Smooth muscle cell of the brain vasculature (primary cell): ENCODE data around the gene SUSD4.

ENCODE experiments used
- DNase-seq: peaks from one replicate; pipeline ENCODE4 v3.0.0-alpha.2; 2012; ENCODE audit warnings: low read depth, low spot score

Gene SUSD4

DNA sequence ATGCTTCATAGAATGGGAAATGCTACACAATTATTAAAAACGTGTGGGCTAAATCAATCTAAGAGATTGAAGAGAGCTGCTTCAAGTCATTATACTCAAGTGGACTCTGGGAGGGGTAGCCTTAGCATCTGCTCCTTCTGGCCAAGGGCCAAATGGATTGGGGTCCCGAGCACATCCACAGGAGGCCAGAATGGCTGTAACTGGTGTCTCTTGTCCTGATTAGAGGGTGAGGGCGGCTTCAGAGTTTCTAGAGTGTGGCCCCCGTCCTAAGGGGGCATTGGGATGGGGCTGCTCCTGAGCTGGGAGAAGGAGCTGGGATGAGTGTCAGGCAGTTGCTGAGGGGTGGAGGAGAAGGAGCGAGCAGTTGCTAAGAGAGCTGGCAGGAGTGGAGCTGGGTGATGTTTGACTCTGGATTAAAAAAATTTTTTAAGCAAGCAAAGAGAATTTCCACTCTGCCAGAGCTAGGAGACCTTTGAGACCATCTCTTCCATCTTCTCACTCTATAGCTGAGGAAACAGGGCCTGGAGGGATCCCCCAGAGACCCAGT lies 149.6 kb downstream of the SUSD4 start:
- DNase-seq, result no peak

DNA sequence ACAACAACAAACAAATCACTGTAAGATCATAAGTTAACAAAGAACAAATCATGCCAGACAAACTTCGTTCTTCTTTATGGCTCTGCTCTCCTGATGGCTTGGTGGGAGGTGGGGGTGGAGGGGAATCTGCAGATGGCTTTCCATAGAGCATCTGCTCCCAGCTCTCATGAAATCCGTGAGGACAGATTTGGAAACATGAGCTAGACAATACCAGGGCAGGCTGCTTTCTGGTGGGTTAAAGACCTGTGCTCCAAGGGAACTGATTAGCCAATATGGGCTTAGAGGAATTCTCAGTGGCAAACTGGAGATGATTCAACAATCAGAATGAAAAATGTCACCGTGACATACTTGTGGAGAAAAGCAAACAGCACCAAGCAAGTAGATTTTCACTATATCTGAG lies 151.5 kb downstream of the SUSD4 start:
- DNase-seq, result no peak

DNA sequence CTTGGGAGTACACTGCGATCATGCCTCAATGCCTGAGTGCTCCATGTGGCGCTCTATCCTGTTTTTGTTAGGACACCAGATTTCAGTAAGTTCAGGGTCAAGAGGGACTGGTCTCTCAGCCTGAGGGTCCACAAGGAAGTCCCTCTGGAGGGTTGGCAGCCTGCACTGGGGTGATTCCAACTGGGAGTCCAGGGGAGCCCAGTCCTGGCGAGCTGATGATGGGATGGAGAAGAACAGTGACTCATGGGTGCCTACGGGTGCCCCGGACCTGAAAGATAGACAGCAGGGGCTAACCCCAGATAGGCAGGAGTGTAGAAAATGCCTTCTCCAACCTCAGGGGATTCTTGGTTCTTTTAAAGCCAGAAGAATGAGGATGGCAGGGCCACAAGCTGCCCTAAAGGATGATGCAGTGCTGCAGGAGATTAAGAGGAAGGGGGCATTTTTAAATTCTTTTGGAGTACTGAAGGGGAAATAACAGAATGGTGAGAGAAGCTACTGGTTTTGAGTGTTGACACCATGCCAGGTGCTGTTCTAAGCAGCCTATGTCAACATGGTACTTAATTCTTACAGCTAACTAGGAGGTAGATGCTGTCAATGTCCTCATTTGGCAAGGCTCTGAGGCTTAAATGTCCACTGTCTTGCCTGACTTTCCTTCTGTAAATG lies 152.5 kb downstream of the SUSD4 start:
- DNase-seq, result no peak

DNA sequence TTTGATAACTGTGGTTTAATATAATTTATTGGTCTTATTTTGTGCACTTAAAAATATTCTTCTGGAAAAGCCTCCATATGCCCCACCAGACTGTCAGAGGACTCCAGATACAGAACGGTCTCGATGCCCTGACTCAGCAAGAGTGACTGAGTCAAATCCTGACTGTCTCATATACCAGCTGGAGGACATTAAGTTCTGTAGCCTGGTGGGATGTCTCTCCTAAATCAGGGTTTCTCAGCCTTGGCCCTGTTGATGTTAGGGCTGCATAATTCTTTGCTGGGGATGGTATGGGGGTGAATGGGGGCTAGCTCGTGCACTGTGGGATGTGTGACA lies 153.2 kb downstream of the SUSD4 start:
- no peak for DNase-seq

DNA sequence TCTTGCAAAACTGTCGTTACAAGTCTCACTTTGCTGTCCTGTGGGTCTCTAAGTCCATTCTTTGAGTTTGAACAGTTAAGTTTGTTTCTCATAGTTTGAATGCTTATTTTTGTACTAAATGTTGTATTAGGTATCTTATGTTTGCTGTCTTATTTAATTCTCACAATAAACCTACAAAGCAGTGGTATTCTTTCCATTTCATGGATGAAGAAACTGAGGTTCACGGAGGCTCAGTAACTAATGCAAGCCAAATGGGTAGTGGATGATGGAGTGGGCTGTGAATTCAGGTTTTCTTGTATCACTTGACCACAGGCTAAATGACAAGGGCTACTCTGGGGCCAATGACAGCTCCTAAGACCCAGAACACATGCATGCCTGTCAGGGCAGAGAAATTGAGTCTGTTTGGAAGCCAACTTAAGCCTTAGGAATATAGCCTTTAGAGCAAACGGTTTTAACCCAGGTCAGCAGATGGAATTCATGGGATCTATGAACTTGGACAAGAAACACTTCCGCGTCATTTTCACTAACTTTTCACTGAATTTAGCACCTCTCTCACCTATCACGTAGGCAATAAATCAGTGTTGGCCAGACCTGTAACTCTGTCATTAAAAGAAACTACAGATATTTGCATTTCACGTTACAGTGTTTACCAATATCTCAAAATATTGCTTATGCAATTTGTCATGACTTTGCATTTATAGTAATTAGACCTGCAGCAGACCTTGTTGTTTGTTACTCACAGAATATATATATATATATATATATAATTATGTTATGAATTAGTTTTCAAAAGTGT lies 153.8 kb downstream of the SUSD4 start:
- DNase-seq, result no peak

DNA sequence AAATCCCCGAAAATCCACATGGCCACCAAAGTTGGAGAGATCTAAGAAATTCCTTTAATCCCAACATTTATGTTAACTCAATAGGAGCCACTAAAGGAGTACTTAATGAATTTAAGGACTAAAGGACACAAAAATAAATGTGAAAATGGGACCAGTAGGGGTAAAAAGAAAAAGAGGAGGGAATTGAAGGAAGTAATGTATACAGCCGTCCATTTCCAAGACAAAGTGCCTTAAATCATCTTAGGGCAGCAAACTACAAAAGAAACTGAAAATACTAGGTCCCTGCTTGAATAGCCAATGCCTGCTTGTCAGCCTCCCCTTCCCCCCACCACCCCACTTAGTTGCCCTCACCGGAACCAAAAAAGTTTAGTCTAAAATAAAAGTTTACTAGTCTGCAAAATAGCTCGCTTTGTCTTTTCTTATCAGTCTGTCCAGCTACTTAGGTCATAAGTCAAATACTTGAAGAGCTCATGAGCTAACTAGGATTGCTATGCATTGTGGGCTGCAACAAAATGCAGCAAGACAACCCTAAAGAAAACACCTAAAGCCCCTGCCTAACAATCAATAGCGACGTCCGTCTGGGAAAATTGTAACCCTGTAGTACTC lies 154.6 kb downstream of the SUSD4 start:
- DNase-seq, result no peak

DNA sequence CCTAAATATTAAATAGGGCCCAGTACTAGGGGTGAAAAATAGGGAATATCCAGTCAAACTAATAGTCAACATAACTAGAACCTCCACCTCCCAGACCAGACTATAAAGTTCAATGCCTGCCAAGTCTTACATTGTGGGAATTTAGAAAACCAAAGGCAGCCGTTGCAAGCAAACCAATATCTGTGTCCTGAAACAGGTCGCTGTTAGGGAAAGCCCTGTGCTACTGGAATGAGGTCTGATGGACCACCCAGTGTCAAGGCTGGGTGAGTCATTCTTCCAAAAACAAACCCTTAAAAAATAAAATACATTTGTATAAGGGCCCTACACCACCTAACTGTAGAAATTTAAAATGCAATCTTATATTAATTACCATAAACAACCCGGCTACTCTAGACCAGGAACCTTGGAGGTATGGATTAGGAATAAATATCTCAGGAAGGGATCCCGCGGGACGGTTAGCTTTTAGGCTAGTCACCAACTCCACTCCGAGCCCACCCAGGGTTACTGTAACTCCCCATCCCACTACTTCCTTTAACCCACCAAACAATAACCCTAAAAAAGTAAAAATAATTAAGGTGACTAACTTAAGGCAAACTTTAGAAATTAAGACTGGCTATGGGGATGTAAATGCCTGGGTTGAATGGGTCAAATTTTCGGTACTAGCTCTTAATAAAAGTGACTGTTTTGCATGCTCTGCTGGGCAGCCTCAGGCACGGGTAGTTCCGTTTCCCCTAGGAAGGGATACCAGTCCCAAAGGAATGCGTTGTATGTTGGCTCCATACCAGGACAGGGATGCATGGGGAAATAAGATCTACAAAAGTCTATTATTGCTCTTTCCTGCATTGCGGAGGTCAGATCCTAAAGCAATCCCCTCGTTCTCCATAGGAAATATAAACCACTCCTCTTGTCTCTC lies 155.6 kb downstream of the SUSD4 start:
- no peak for DNase-seq

DNA sequence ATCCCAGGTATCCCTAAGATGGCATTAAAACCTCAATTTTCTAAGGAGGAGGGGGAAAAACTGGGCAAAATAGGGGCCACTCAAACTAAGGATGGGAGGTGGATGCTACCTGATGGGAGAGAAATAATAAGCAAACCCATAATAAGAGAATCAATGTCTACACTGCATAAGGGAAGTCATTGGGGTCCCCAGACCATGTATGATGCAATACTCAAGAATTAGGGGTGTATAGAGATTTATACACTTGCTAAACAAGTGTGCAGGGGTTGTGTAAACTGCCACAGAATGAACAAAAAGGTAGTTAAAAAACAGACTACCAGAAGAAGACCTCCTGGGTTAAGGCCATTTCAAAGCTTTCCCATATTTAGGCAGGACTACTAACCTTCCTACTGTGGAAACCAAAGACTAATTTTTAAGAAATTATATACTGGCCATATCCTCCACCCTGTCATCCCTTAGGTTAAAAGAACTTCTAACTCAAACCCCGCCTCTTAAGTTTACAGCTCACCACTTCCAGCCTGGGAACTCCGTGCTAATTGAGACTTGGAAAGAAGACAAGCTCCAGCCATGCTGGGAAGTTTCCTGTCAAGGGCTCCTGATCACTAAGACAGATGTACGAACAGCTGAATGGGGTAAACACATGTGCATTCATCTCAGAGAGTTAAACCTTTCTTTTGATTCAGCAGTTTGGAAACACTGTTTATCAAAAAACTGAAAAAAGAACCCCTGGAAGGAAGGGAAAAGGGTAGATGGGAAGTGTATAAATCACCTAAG lies 156.5 kb downstream of the SUSD4 start:
- no peak for DNase-seq

DNA sequence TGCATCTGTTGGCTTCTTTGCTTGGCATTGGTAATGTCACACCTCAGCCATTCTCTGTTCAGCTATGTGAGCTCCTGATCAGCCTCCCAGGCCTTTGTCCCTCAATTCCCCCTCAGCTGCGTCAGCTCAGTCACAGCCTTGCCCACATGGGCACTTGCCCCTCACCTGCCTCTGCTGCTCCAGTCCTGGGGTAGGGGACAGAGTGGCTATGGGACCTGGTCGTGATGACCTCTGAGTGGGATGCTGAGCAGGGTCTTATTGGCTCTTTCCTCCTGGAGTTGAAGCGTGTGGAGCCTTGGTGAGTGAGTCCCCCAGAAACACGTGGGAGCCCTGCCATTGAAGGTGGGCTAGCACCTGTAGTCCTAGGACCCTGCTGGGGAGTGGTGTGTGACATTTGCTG lies 159.6 kb downstream of the SUSD4 start:
- no peak for DNase-seq

DNA sequence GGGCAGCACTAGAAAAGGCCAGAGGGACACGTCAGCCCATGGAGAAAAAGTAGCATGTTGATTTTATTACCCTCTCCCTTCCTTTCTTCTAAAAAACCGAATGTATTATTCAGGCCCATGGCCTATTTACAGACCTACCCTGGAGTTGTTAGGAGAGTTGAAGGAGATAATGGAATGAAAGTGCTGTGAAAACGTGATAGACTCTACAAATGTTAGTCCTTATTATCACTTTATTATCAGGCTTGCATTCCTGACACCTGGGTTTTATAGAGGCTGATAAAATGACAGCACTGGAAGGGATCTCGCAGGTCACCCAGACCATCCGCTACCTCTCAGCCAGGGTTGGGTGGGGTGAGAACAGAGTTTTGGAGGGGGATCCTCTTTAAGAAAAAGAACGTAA lies 160.3 kb downstream of the SUSD4 start:
- DNase-seq, result no peak

DNA sequence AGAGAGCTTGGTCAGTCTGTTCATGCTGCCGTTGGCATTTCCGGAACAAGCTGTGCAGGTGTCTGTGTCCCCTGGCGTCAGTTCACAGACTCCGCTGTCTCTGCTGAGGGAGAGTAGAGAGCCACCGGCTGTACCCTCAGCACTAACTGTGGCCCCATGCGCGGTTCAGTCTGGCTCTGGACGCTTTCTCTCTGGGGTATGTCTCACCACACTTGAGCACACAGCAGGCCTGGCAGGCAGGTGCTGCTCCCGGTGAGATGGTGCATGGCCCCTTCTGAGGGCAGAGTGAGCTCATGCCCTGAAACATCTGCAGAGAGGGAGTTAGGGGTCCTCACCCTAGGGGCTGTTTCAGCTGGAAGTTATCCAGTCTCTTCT lies 161.0 kb downstream of the SUSD4 start:
- no peak for DNase-seq

DNA sequence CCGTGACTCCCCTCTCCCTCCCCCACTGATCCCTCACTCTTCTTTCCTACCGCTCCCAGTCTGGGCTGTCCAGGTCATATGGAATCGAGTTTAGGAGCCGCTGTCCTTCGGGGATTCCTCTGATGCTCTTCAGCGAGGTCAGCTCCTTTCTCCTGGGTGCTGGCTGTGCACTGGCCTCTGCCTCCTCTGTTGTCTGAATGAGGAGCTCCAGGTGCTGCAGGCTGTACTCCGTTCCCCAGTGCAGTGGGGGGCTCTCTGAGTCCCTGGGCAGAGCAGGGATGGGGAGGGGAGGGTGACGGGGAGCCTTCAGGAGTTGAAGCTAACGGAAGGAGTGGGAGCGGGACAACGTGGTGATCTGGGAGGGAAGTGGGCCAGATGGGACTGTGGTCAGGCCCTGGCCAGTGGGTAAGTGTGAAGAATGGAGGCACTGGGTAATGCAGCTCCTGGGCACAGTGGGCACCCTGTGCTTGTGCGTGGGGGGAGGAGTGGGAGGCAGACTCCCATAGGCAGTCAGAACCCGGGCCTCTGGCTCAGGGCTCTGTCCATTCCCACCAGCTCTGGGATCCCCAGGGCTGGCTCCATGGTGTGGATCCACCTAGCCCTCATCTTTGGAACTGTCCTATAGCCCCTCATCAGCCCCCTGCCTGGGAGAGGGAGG lies 161.5 kb downstream of the SUSD4 start:
- no peak for DNase-seq

DNA sequence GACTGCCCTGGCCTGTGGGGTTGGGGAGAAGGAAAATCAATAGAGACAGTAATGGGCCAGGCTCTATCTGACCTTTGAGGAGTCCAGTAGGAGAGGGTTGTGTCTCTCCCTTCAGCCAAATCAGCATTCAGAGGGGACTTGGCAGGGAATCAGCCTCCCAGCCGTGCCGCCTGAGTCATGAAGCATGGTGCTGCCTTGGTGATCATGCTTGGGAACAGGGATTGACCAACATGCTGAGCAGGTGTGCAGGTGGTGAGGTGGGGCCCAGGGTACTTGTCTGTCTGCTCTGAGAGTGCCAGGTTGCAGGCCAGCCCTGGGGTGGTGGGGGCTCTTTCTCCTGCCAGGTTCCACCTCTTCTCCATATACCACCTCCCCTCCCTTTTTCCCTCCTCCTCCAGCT lies 162.0 kb downstream of the SUSD4 start:
- no peak for DNase-seq

DNA sequence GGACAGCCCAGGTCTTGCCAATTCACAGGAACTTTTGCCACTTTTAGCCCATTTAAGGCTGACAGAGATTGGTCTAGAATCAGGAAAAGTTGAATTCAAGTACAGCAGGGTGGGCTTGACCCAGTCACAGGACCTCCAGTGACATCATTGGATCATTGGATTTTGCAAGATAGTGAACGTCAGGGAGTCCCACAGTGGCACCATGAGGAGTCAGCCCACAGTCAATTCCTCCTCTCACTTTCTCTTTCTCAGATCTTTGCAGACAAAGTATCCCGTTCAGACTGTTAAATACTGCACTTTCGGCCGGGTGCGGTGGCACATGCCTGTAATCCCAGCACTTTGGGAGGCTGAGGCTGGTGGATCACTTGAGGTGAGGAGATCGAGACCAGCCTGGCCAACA lies 163.1 kb downstream of the SUSD4 start:
- no peak for DNase-seq

DNA sequence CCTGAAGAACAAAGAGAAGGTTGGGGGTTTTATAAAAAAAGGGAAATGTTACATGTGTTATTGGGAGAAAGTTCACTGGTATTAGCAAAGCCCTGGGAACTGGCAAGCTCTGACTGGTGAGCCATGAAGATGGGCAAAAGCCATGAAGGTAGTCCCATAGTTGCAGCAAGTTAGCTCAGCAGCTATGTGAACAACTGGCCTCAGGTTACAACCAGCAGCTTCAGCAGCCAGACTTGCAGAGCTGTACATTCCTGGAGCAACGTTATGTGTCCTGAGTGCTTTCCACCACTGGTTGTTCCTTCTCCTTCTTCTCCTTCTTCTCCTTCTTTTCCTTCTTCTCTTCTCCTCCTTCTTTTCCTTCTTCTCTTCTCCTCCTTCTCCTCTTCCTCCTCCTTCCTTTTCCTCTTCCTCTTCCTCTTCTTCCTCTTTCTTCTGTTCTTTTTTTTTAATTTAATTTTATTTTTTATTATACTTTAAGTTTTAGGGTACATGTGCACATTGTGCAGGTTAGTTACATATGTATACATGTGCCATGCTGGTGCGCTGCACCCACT lies 164.8 kb downstream of the SUSD4 start:
- no peak for DNase-seq

DNA sequence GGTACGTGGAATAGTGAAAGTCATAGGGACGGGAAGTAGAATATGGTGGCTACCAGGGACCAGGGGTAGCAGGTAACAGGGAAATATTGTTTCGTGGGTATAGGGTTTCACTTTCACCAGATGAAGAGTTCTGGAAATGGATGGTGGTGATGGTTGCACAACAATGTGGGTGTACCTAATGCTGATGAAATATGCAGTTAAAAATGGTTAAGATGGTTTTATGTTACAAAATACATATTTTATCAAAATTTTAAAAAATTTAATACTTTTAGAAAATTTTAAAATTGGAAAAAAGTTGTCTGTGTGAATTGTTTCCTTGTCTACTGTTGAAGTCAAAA lies 165.4 kb downstream of the SUSD4 start:
- no peak for DNase-seq

DNA sequence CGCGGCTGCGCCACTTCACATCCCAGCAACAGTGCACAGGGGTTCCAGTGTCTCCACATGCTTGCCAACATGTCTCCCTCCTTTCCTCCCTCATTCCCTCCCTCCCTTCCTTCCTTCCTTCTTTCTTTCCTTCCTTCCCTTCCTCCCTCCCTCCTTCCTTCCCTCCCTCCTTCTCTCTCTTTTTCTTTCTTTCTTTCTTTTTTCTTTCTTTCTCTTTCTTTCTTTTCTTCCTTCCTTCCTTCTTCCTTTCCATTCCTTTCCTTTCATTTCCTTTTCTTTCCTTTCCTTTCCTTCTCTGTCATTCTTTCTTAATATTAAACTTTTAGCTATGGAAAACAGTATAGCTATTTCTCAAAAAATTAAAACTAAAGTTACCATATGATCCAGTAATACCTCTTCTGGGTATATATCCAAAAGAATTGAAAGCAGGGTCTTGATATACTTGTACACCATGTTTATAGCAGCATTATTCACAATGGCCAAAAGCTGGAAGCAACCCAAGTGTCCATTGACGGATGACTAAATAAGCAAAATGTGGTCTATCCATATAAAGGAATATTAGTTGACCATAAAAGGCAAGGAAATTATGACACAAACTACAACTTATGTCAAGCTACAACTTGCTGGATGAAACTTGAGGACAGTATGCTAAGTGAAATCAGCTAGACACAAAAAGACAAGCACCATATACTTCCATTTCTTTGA lies 165.9 kb downstream of the SUSD4 start:
- no peak for DNase-seq

DNA sequence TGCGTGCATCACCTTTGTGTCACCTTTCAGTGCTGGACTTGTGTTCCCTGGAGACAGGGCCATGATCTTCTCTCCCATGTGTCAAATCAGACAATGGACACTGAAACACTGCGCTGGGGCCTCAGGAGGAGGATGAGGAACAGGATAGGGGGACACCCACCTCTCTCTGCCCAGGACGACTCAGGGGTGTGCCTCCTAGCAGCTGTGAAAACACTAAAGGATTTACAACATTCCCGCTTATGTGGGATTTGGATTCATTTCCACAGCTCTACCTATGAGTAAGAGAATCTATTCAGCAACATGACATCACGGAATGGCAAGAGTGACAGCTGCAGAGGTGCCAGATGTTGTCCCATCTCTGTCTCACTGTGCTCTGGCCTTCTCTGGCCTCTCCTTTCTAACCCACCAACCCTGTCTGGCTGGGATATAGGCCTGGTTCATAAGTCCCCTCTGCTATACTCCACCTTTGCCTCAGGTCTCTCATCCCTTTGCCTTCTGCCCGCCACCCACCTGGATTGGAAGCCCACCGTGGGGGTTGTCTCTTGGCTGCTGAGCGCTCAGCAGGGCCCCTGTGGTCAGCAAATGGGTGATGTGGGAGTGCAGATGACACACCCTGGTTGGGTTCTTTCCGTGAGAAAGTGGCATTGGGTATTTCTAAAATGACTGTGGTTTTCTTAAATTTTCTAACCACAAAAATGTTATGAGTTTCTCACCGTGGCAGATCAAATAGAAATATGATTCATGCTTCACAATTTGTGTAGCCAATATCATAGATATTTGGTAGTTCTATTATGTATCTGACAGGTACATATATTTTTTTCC lies 173.9 kb downstream of the SUSD4 start:
- no peak for DNase-seq

DNA sequence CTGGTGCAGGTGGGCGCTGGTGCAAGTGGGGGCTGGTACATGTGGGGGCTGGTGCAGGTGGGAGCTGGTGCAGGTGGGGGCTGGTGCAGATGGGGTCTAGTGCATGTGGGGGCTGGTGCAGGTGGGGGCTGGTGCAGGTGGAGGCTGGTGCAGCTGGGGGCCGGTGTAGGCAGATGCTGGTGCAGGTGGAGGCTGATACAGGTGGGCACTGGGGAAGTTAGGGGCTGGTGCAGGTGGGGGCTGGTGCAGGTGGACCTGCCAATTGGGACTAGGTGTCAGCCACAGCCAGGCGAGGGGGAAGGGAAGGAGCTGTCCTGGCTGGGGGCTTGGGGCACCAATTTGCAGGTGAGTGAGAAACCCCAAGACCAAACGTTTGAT lies 174.5 kb downstream of the SUSD4 start:
- no peak for DNase-seq
